Measurements from ENCODE around the gene JMJD4.

The JMJD4 gene

GRCh38 chr1:227754958-227755357 lies 19.9 kb upstream of the JMJD4 start:
- in situ Hi-C loops (cut with MboI; ENCODE audit: low sequenced_read_pairs) = no loop called here

- in situ Hi-C loops (cut with MboI; ENCODE audit: low sequenced_read_pairs) = no loop called here
Measured at GRCh38 chr1:227753999-227754711, 19.1 kb upstream of the JMJD4 start.

DNA sequence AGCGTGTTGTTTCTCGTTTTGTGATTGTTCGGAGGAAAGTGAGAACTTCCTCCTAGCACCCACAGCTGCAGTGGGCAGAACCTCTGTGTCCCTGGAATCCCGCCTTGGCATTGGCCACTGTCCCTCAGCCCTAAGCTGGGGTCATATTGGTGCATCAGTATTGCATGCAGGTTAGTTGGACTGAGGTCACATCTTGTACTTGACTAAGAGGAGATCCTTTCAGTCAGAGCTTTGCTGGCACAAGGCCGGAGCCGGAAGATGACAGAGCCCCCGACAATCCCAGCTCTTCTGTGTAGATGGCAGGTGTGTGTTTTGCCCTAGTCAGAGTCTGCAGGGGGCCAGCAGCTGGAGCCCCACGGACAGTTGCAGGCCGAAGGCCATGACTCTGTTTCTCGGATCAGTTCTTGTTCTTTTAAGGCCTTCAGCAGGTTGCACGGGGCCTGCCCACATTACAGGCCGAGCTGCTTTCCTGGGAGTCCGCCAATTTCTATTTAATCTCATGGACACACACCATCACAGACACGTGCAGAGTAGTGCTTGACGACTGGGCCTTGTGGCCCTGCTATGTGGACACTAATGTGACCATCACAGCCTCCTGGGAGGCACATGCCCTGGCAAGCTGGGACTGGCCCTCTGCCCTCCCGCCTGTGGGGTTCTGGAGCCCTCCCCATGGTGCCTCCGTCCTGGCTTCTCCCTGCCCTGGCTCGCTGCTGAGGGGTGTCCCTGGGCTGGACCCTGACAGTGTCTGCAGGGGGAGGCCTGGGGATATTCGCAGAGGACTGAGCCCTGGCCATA lies 15.0 kb upstream of the JMJD4 start:
- in situ Hi-C loops (cut with MboI; ENCODE audit: low sequenced_read_pairs) = no loop called here

DNA sequence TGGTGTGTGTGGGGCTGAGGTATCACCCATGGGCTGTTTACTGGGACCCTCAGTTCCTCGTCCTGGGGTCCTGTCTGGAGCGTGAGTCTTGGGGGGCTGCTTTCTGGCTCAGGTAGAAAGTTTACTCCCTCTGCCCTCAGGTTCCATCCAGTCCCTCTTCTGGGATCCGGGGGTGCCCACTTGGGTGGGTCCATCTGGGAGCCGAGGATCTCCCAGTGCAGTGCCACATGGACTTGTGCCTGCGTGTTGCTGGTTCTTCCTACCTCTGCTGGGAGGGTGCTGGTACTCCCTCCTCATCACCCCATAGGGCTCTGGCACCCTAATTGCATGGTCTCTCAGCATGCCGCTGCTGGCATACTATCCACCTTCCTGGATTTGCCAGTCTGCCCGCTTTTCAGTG lies 14.1 kb upstream of the JMJD4 start:
- in situ Hi-C loops (cut with MboI; ENCODE audit: low sequenced_read_pairs) = no loop called here

- in situ Hi-C loops (cut with MboI; ENCODE audit: low sequenced_read_pairs) = no loop called here
Measured at GRCh38 chr1:227748496-227749182, 13.5 kb upstream of the JMJD4 start.

- in situ Hi-C loops (cut with MboI; ENCODE audit: low sequenced_read_pairs) = no loop called here
Measured at GRCh38 chr1:227747948-227748495, 12.9 kb upstream of the JMJD4 start.

DNA sequence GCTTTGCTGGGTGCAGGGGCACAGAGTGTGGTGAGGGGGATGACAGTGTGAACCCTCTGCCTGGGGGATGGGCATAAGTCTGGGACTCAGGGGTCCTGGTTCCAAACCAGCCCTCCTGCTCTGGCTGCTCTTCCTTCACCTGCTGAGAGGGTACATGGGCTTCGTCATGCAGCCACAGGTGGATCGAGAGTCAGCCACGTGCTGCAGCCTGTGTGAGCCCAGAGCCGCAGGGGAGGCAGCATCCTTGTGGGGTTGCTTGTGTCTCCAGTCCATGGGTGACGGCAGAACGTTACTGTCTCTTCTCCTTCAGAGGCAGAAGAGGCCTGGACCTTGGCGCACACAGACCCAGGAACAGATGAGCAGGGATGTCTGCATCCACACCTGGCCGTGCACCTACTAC lies 12.3 kb upstream of the JMJD4 start:
- in situ Hi-C loops (cut with MboI; ENCODE audit: low sequenced_read_pairs) = no loop called here

DNA sequence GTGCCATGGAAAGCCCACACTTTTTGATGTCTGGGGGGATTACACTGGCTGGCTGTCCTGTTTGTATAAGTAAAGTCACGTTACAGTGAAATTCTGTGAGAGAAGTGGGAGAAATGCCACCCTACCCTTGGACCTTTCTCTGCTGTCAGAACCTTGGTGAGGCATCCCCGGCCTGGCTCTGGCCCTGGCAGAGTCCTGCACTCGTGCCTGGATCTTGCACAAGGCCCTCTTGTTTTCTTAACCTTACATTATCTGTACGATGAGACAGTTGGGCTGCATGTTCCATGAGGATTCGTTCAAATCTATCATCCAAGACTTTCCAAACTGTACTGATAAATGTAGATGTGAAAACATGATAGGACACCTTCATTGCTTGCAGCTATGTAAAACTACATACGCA lies 11.6 kb upstream of the JMJD4 start:
- in situ Hi-C loops (cut with MboI; ENCODE audit: low sequenced_read_pairs) = no loop called here

GRCh38 chr1:227745568-227746265 lies 10.6 kb upstream of the JMJD4 start:
- in situ Hi-C loops (cut with MboI; ENCODE audit: low sequenced_read_pairs) = no loop called here

DNA sequence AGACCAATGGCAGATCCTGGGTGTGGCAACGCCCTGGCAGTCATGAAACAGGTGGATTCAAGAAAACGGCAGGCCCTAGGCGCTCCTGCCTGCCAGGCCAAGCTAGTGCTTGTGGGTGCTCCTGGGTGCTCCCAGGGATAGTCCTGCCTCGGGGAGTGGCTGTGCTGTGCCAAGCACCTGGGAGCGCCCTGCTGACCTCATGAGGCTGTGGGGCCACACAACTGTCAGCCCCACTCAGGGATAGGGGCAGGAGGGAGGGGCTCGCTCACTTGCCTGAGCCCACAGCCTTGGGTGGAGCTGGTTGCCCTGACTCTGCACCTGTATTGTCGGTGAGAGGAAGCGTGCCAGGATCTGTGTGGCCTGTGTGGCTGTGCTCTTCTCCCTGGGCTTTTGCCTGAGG lies 9.6 kb upstream of the JMJD4 start:
- in situ Hi-C loops (cut with MboI; ENCODE audit: low sequenced_read_pairs) = no loop called here

DNA sequence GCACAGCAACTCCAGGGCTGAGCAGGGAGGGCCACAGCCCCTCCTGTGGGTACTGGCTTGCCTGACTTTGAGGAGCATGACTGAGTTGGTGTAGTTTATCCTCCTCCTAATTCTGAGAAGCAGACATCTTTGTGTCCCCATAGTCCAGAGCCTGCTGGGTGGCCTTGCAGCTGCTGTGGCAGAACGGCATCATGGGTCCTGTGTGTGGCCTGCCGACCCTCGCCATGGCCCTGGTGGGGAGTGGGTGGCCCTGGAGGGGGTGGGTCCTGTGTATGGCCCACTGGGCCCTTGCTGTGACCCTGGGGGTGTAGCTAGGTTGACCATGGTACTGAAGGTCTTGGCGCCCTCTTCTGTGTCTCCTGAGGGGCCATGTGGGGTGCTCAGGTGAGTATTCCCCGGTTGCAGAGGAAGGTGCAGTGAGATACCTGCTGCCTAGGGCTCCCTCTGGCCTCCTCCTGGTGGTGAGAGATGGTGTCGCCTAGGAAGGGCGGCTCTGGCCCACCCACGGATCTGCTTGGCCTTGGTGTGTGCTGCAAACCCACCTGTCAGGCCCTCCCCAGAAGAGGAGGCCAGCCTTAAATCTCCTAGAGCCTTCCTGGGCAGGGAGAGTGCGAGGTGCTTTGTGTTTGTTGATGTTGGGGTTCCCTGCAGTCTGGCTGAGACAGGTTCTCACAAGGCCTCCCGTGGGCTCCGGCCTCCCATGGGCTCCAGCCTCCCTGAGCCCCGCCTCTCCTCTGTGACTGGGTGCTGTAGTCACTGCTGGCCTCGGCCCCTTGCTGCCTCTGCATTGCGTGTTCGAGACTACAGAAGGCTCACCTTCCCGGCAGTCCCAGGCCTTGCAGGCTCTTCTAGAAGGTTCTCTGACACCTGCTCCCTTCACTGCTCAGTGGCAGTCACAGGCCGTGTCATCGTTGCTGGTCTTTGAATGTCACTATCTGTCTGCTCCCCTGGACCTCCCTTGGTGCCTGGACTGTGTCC lies 7.9 kb upstream of the JMJD4 start:
- in situ Hi-C loops (cut with MboI; ENCODE audit: low sequenced_read_pairs) = no loop called here

- in situ Hi-C loops (cut with MboI; ENCODE audit: low sequenced_read_pairs) = no loop called here
Measured at GRCh38 chr1:227741166-227741870, 6.2 kb upstream of the JMJD4 start.

DNA sequence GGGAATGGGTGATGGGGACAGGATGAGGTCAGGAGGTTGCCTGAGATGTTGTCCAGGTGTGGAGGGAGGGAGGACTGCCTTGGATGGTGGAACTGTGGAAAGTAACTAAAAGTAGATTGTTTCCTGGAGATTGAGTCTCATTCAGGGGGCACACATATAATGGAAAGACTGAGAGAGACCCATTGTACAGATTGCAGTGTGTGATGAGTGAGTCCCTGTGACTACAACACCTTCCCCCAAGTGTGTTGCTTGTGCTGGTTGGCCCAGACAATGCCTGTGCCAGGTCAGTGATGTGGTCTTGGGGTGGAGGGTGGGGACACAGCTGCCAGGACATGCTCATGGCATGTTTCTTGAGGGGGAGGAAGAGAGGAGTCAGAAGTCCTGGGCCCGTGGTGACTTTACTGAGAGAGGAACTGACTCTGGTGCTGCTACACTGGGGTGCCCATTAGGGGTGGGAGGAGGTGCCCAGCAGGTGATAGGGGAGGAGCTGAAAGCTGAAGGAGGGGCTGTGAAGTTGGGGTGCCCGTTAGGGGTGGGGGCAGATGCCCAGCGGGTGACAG lies 5.4 kb upstream of the JMJD4 start:
- in situ Hi-C loops (cut with MboI; ENCODE audit: low sequenced_read_pairs) = no loop called here

- in situ Hi-C loops (cut with MboI; ENCODE audit: low sequenced_read_pairs) = no loop called here
Measured at GRCh38 chr1:227739636-227740035, 4.5 kb upstream of the JMJD4 start.

DNA sequence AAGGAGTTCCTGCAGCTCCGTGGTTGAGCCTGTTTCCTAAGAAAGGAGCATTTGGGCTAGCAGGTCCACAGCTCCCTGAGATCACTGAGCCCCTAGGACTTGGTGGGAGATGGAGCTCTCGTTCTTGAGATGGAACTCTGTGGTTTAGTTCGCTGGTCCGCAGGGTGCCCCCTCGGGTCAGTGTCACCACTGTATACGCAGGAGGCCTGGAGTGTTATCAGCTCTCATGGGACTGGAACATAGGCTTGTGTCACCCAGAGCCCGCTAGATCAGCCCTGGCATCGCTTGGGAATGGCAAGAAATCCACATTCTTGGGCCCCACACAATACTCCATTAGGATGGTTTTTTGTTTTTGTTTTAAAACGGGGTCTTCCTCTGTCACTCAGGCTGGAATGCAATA lies 3.7 kb upstream of the JMJD4 start:
- in situ Hi-C loops (cut with MboI; ENCODE audit: low sequenced_read_pairs) = no loop called here

- in situ Hi-C loops (cut with MboI; ENCODE audit: low sequenced_read_pairs) = no loop called here
Measured at GRCh38 chr1:227736814-227737432, 1.8 kb upstream of the JMJD4 start.

DNA sequence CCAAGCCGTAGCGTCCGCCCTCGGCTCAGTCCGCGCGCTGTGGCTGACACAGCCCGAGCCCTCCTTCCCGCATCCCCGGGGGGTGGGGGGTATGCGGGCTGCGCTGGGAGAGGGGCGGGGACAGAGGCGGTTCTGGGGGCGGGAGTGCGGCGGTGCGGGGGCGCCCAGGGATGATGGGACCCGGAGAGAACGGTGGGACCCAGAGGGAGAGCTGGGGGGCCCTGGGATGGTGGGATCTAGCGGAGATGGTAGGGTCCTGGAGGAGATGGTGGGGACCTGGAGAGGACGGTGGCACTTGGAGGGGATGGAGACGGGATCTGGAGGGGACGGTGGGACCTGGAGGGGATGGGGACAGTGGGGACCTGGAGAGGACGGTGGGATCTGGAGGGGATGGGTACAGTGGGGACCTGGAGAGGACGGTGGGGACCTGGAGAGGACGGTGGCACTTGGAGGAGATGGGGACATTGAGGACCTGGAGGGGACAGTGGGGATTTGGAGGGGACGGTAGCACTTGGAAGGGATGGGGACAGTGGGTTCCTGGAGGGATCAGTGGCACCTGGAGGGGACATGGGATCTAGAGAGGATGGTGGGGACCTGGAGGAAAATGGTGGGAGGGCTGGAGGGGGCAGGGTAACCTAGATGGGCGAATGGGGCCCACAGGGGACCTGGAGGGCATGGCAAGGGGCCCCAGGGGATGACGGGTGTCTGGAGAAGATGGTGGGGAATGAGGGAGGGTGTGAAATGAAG lies 610 bp upstream of the JMJD4 start:
- in situ Hi-C loops (cut with MboI; ENCODE audit: low sequenced_read_pairs) = no loop called here

DNA sequence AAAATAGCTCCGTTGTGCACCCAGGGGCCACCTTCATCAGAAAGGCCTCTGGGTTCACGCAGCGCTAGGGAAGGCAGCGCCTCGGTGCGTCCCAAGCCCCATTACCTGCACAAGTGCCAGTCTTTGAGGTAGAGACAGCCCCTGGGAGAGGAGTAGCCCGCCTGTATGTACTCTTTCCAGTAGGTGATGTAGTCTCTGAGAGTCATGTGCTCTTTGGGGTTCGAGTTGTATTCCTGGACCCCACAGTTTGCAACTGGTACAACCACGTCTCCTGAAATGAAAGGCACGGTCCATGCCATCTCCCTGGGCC lies 601 bp downstream of the JMJD4 start:
- in situ Hi-C loops (cut with MboI; ENCODE audit: low sequenced_read_pairs) = no loop called here
